ENCODE data around the gene MRPL44.

- no peak for TF ChIP-seq CTCF (IDR thresholded peaks at IDR 0.05)
- no peak for TF ChIP-seq POLR2AphosphoS5 (IDR thresholded peaks at IDR 0.05)
- no peak for TF ChIP-seq POLR2A (IDR thresholded peaks at IDR 0.05)
Measured at GRCh38 chr2:223997938-223998337, 40.7 kb downstream of the MRPL44 start.

All from stomach (tissue), 4 donors.